AG10803 (cell line): ENCODE results near the gene C1R.

ENCODE experiments used
- DNase-seq: peaks from one replicate; pipeline ENCODE4 v3.0.0; 2010; ENCODE audit warnings: low read depth
- H3K4me3 ChIP-seq: 2 replicates; pipeline ENCODE4 v1.5.1; 2011; ENCODE audit warnings: mild to moderate bottlenecking, low read length, control low read depth
- CTCF ChIP-seq: conservative IDR thresholded peaks from 2 replicates; pipeline ENCODE4 v1.5.1; 2011; ENCODE audit warnings: mild to moderate bottlenecking, low read length, control low read depth, inconsistent platforms

Gene C1R

GRCh38 chr12:7069386-7069785, 22.9 kb downstream of the C1R start:
- TF ChIP-seq CTCF: no peak
- no peak overlapping the region for H3K4me3 ChIP-seq
- no peak for DNase-seq

- no peak overlapping the region for H3K4me3 ChIP-seq
- no peak for TF ChIP-seq CTCF
- DNase-seq: no peak
Observed at GRCh38 chr12:7068994-7069346, 23.3 kb downstream of the C1R start.

- no peak overlapping the region for H3K4me3 ChIP-seq
- no peak for DNase-seq
- TF ChIP-seq CTCF: no peak
Observed at GRCh38 chr12:7068240-7068993, 23.8 kb downstream of the C1R start.

GRCh38 chr12:7067096-7067495, 25.1 kb downstream of the C1R start:
- H3K4me3 ChIP-seq: no peak overlapping the region
- no peak for TF ChIP-seq CTCF
- DNase-seq: no peak

GRCh38 chr12:7066596-7066995, 25.6 kb downstream of the C1R start:
- no peak for DNase-seq
- no peak for TF ChIP-seq CTCF
- H3K4me3 ChIP-seq: no peak overlapping the region

- no peak for DNase-seq
- no peak for TF ChIP-seq CTCF
- H3K4me3 ChIP-seq: no peak overlapping the region
Observed at GRCh38 chr12:7065073-7065623, 27.1 kb downstream of the C1R start.

- no peak for DNase-seq
Observed at GRCh38 chr12:7064516-7064915, 27.7 kb downstream of the C1R start.

More at GRCh38 chr12:7064516-7064915, 27.7 kb downstream of the C1R start:
- H3K4me3 ChIP-seq: no peak overlapping the region
- no peak for TF ChIP-seq CTCF
